MCF 10A (cell line): Measurements from ENCODE around the gene CFAP46. TPM values are rescaled to one million over a fixed set of nuclear protein-coding genes. Genes with fewer than 3 reads are reported as not detected.

Source experiments
- BruUV-seq: library from RNA; stranded (reverse); fragments of 400-500 nt; replicated peaks from 2 replicates; lab custom pipeline; 2021; lab: Mats Ljungman, UMichigan
- CTCF ChIA-PET: fragments of 300-600 bp; sonication (Branson Sonifier 250); formaldehyde crosslinking; extraction: SDS; loops from one replicate; lab custom pipeline; 2021; ENCODE audit warnings: antibody characterized with exemption, inconsistent platforms; lab: Yijun Ruan, JAX
- POLR2A ChIA-PET: fragments of 300-600, 350-650 bp; sonication (Branson Sonifier 250); formaldehyde crosslinking; extraction: SDS; loops from one replicate; lab custom pipeline; 2020; ENCODE audit warnings: antibody characterized with exemption, inconsistent platforms; lab: Yijun Ruan, JAX
- DNase-seq: peaks from one replicate; pipeline ENCODE4 v3.0.0-alpha.2; 2018; ENCODE audit not compliant: unreplicated experiment
- H3K27ac Mint-ChIP-seq: one replicate; pipeline ENCODE4 v1.8.0; 2022; ENCODE audit warnings: mild to moderate bottlenecking, low read depth, mixed read lengths; ENCODE audit not compliant: unreplicated experiment
- H3K27me3 Mint-ChIP-seq: one replicate; pipeline ENCODE4 v1.8.0; 2022; ENCODE audit warnings: mixed read lengths; ENCODE audit not compliant: insufficient read depth, unreplicated experiment
- H3K36me3 Mint-ChIP-seq: one replicate; pipeline ENCODE4 v1.8.0; 2022; ENCODE audit warnings: mild to moderate bottlenecking, moderate library complexity, mixed read lengths; ENCODE audit not compliant: insufficient read depth, unreplicated experiment
- H3K4me1 Mint-ChIP-seq: one replicate; pipeline ENCODE4 v1.8.0; 2022; ENCODE audit warnings: mixed read lengths; ENCODE audit not compliant: insufficient read depth, unreplicated experiment
- H3K4me3 Mint-ChIP-seq: one replicate; pipeline ENCODE4 v1.8.0; 2022; ENCODE audit warnings: mild to moderate bottlenecking, moderate library complexity, mixed read lengths; ENCODE audit not compliant: unreplicated experiment
- H3K9me3 Mint-ChIP-seq: one replicate; pipeline ENCODE4 v1.8.0; 2022; ENCODE audit warnings: mixed read lengths; ENCODE audit not compliant: unreplicated experiment
- intact Hi-C: fragments of 100-400 bp; cut with micrococcal nuclease; formaldehyde crosslinking; loops from 2 replicates; pipeline ENCODE4 v1.14.1; 2022
- total RNA-seq: library from RNA; stranded (reverse); gene quantifications from 2 replicates; pipeline ENCODE4 v1.2.3, GENCODE V29; 2022
- TF ChIP-seq, protein P1 (sequence below): fragments of 200-600 bp; IDR thresholded peaks from one replicate; pipeline ENCODE4 v1.8.0; 2022; ENCODE audit warnings: antibody characterized with exemption, mild to moderate bottlenecking; ENCODE audit not compliant: unreplicated experiment

CFAP46 gene
- total RNA-seq, 1 experiment from 2014 or later, result 0.33 TPM

DNA sequence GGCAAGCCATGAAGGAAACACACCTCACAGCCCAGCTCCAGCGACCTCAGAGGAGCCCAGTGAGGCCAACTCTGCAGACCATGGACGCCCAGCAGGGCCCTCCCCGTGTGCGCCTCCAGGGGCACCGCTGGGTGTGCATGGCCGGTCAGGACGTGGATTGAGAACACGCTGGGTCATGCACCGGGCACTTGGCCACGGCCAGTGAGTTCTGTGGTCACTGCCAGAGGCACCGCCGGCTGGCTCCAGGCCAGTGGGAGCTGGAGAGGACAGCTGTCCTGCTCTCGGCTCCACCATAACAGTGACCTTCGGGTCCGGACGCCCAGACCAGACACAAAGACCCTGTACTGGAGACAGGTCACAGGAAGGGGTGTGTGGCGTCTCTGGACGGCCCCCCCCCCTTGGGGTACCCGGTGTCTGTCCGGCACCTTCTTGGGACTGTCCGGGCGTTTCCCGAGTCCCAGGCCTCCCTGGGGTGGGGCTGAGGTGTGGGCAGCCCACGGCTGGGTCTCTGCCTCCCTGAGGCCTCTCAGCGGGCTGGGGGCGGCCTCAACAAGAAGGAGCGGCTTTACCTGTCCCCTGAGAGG is 106.0 kb downstream of the CFAP46 start:
- BruUV-seq, result no TSS peak
- H3K27ac Mint-ChIP-seq, result no peak overlapping the region
- CTCF ChIA-PET, result interaction anchor here (0.6 to 1.4 kb wide), 6 partner anchors 9 to 499 kb away, joined by 3 to 7 read pairs (median 4); no protein-coding TSS in a partner anchor
- TF ChIP-seq, protein P1, sequence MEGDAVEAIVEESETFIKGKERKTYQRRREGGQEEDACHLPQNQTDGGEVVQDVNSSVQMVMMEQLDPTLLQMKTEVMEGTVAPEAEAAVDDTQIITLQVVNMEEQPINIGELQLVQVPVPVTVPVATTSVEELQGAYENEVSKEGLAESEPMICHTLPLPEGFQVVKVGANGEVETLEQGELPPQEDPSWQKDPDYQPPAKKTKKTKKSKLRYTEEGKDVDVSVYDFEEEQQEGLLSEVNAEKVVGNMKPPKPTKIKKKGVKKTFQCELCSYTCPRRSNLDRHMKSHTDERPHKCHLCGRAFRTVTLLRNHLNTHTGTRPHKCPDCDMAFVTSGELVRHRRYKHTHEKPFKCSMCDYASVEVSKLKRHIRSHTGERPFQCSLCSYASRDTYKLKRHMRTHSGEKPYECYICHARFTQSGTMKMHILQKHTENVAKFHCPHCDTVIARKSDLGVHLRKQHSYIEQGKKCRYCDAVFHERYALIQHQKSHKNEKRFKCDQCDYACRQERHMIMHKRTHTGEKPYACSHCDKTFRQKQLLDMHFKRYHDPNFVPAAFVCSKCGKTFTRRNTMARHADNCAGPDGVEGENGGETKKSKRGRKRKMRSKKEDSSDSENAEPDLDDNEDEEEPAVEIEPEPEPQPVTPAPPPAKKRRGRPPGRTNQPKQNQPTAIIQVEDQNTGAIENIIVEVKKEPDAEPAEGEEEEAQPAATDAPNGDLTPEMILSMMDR, result no peak
- H3K27me3 Mint-ChIP-seq, result peaks cover 40% of the 10 kb centered on the region
- H3K4me1 Mint-ChIP-seq, result no peaks in the 10 kb centered on the region
- POLR2A ChIA-PET, result no interaction called here
- intact Hi-C loops, result loop anchor here (2.0 to 10.0 kb wide), 4 partner anchors 66 to 488 kb away; no protein-coding TSS in a partner anchor
- no peak overlapping the region for H3K4me3 Mint-ChIP-seq
- no peaks in the 10 kb centered on the region for H3K9me3 Mint-ChIP-seq
- no peak for DNase-seq
- H3K36me3 Mint-ChIP-seq, result no peaks in the 10 kb centered on the region

DNA sequence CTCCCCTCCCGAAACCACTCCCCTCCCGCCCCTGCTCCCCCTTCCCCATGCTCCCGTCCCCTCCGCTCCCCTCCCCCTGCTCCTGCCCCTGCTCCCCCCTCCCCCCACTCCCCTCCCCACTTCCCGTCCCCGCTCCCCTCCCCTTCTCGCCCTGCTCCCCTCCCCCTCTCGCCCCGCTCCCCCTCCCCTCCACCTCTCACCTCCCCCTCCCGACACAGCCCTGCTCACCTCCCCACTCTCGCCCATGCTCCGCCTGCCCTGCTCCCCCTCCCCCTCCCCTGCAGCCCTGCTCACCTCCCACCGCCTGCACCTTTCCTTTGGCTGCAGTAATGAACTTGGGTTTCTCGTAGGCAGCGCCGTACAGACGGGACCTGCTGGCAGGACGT is 106.5 kb downstream of the CFAP46 start:
- peaks cover 40% of the 10 kb centered on the region for H3K27me3 Mint-ChIP-seq
- no peaks in the 10 kb centered on the region for H3K36me3 Mint-ChIP-seq
- H3K27ac Mint-ChIP-seq, result no peak overlapping the region
- CTCF ChIA-PET, result interaction anchor here (0.6 to 1.4 kb wide), 5 partner anchors 9 to 499 kb away, joined by 3 to 7 read pairs (median 4); no protein-coding TSS in a partner anchor
- BruUV-seq, result no TSS peak
- DNase-seq, result no peak
- TF ChIP-seq, protein P1, result no peak
- H3K4me1 Mint-ChIP-seq, result no peaks in the 10 kb centered on the region
- H3K9me3 Mint-ChIP-seq, result no peaks in the 10 kb centered on the region
- POLR2A ChIA-PET, result no interaction called here
- intact Hi-C loops, result loop anchor here (2.0 to 10.0 kb wide), 4 partner anchors 67 to 489 kb away; no protein-coding TSS in a partner anchor
- H3K4me3 Mint-ChIP-seq, result no peak overlapping the region

DNA sequence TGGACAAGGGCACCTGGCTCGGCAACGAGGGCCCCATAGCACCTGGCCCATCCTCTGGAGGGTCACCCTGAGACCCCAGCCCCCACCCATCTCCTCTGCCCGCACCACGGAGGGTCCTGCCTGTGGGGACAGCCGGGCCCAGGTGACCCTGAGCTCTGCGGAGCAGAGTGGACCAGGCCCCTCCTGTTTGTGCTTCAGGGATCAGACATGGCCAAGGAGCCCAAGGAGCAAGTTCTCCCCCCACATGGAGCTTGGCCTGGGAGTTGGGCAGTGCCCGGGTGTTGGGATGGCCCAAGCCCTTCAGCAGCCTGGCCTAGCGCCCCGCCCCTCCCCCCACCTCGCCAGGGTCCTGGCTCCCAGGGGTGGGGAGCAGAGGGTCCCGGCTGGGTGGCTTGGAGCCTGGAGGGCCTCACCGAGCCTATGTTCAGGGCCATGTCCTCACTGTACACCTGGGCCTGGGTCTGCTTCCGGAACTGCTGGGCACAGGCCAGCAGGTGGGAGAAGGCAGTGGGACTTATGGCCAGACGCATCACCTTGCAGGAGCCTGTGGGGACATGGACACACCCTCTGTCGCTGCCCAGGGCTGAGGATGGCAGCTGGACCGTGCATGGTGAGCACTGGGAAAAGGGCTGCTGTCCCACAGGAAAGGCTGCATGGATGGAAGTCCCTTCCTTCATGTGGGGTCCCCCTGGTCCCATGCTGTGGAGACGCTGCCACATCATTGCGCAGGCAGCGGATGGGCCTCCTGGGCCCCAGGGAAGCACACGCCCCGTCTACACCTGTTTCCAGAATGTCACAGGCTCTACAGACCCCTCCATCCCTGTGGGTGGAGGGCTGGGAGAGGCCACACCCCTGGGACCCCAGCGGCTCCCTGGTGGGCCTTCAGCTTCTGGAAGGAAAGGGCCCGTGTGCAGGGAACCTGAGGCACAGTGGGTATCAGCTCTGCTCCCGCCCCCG is 107.2 kb downstream of the CFAP46 start:
- no peak for DNase-seq
- ChIA-PET CTCF (interaction anchor here (0.6 to 1.4 kb wide), 5 partner anchors 10 to 754 kb away, joined by 3 to 7 read pairs (median 3); no protein-coding TSS in a partner anchor), POLR2A (no interaction called here)
- Mint-ChIP-seq H3K9me3 (no peaks in the 10 kb centered on the region), H3K4me1 (no peaks in the 10 kb centered on the region), H3K4me3 (no peak overlapping the region), H3K27ac (no peak overlapping the region), H3K27me3 (peaks cover 40% of the 10 kb centered on the region), H3K36me3 (no peaks in the 10 kb centered on the region)
- intact Hi-C loops, result loop anchor here (10.0 kb wide), 1 partner anchor 490 kb away; no protein-coding TSS in a partner anchor
- no TSS peak for BruUV-seq
- TF ChIP-seq, protein P1, result no peak

DNA sequence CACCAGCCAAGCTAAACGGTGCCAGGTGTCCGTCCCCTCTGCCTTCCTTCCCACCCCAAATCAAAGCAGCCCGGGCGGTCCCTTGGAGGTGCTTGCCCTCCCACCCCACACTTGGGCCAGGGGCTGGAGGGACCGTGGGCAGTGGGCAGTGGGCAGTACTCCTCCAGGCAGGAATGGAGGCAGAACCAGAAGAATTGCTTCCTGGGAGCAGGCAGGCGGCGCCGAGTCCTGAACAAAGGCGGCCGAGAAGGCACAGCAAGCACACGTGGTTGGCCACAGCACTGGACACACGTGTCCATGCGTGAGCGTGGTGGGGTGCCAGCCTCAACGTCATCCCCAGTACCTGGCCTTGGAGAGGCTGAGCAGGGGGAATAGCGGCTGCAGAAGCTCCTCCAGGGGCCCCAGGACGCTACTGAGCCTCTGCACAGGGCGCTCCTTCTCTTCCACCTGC is 108.0 kb downstream of the CFAP46 start:
- no peak overlapping the region for H3K4me3 Mint-ChIP-seq
- no peak for DNase-seq
- no peaks in the 10 kb centered on the region for H3K9me3 Mint-ChIP-seq
- H3K27me3 Mint-ChIP-seq, result peaks cover 40% of the 10 kb centered on the region
- TF ChIP-seq, protein P1, result no peak
- no peaks in the 10 kb centered on the region for H3K4me1 Mint-ChIP-seq
- H3K36me3 Mint-ChIP-seq, result no peaks in the 10 kb centered on the region
- H3K27ac Mint-ChIP-seq, result no peak overlapping the region
- intact Hi-C loops, result loop anchor here (10.0 kb wide), 1 partner anchor 490 kb away; no protein-coding TSS in a partner anchor
- CTCF ChIA-PET, result interaction anchor here (0.6 kb wide), 1 partner anchor 15 kb away, joined by 3 read pairs; no protein-coding TSS in a partner anchor
- POLR2A ChIA-PET, result no interaction called here
- BruUV-seq, result no TSS peak
